Right lobe of liver (tissue), 4 donors: ENCODE measurements around the gene NDUFC2.

Experiments used
- CTCF ChIP-seq, 4 donors: fragments of 200-600 bp in 3 of 4; fragments of 450-650 bp in 1 of 4; IDR thresholded peaks; one replicate each; pipeline versions ENCODE4 v1.5.1 to v1.8.0; 2016 to 2022; ENCODE audit warnings: antibody characterized with exemption in 4 of 4, mild to moderate bottlenecking in 2 of 4
- POLR2A ChIP-seq: fragments of 450-650 bp; IDR thresholded peaks from one replicate; pipeline ENCODE4 v1.6.1; 2017; ENCODE audit warnings: antibody characterized with exemption, mild to moderate bottlenecking
- donor health status: DM: no; HTN: no; CAD: no.
- donor health status: DM: no; HTN: no; CAD: no.
- donor health status: DM: no; HTN: yes; CAD: no.

DNA sequence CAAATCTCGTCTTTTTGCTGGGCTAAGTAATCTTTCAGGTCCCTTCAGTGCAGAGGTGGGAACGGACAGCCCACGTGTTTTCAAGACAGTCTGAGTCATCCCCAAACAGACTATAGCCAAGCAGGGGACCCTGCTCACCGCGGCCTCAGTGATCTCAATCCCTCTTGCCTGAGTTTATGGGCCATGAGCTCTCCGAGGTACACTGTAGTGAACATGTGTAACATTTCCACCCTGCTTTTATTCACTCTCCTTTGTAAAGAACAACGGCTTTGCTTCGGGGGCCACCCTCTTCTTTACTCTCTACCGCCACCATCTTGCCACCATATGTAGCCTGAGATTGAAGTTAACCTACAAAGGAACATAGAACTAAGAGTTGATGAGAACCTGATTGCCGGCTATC is 45.0 kb downstream of the NDUFC2 start:
- no peak for TF ChIP-seq CTCF (IDR thresholded peaks at IDR 0.05)
- TF ChIP-seq POLR2A: no peak
